Transverse colon (tissue), 4 donors: ENCODE measurements around the gene RD3L. TPM values are rescaled to one million over a fixed set of nuclear protein-coding genes. Genes with fewer than 3 reads are reported as not detected.

Experiments used
- DNase-seq: peaks from one replicate; pipeline ENCODE4 v3.0.0-alpha.2; 2019
- H3K27ac ChIP-seq, 4 donors: fragments of 200-600 bp; sonication (generic); 2 replicates each; pipeline ENCODE4 v1.5.1; 2016 to 2018; ENCODE audit warnings: inconsistent platforms in 4 of 4
- H3K27me3 ChIP-seq: fragments of 200-600 bp; sonication (generic); 2 replicates; pipeline ENCODE4 v1.5.1; 2017; ENCODE audit warnings: inconsistent platforms
- H3K36me3 ChIP-seq, 4 donors: fragments of 200-600 bp; sonication (generic); 2 replicates each; pipeline ENCODE4 v1.5.1; 2017 to 2019; ENCODE audit warnings: inconsistent platforms in 4 of 4
- H3K4me1 ChIP-seq, 4 donors: fragments of 200-600 bp; sonication (generic); 2 replicates each; pipeline ENCODE4 v1.5.1; 2017 to 2020; ENCODE audit warnings: inconsistent platforms in 4 of 4
- H3K4me3 ChIP-seq, 4 donors: fragments of 200-600 bp; sonication (generic); 1 replicate in 1 of 4; 2 replicates in 3 of 4; pipeline versions ENCODE4 v1.5.1 to v1.6.1; 2017 to 2019; ENCODE audit warnings: inconsistent platforms in 4 of 4
- H3K9me3 ChIP-seq, 2 donors: fragments of 200-600 bp; sonication (generic); 2 replicates each; pipeline ENCODE4 v1.5.1; 2017 to 2019; ENCODE audit warnings: inconsistent platforms in 2 of 2
- EP300 ChIP-seq: sonication (generic); formaldehyde crosslinking; IDR thresholded peaks from one replicate; pipeline ENCODE4 v1.6.1; 2017; ENCODE audit warnings: antibody characterized with exemption, low read depth
- POLR2A ChIP-seq: fragments of 450-650 bp; IDR thresholded peaks from one replicate; pipeline ENCODE4 v1.6.1; 2016; ENCODE audit warnings: antibody characterized with exemption, mild to moderate bottlenecking, moderate library complexity
- POLR2AphosphoS5 ChIP-seq, 3 donors: sonication (generic); formaldehyde crosslinking; IDR thresholded peaks; one replicate each; pipeline ENCODE4 v1.6.1; 2016; ENCODE audit warnings: antibody characterized with exemption in 3 of 3
- WGBS, 2 donors: methylation state at CpG; one replicate each; pipeline ENCODE4 v1.1.5; 2018; ENCODE audit warnings: low coverage in 1 of 2; 5-methylcytosine and 5-hydroxymethylcytosine counted together
- in situ Hi-C, 4 donors: fragments of 200-750 bp; cut with MboI; loops; one replicate each; pipeline versions ENCODE4 v1.15.0 to v1.15.1; 2017; ENCODE audit warnings: low sequenced_read_pairs in 3 of 4, low pct_ligation_motif_present in 1 of 4, low pct_unique_long_range_greater_than_20kb in 1 of 4
- intact Hi-C: fragments of 100-400 bp; cut with DNase I; formaldehyde crosslinking; loops from one replicate; pipeline ENCODE4 v1.15.1; 2023; ENCODE audit warnings: low total_unique reads
- total RNA-seq, 4 donors: library from RNA; depleted of rRNA; stranded (reverse); fragments of >200 nt; gene quantifications; one replicate each; pipeline ENCODE4 v1.1.0, GENCODE V29; 2016
- TF ChIP-seq, protein P1 (sequence below), 5 experiments: fragments of 200-600 bp in 3 of 5; fragments of 450-650 bp in 2 of 5; sonication (generic) in 3 of 5; IDR thresholded peaks; 1 replicate in 2 of 5; 2 replicates in 3 of 5; pipeline ENCODE4 v1.5.1; 2016 to 2017; ENCODE audit warnings: antibody characterized with exemption in 5 of 5, inconsistent platforms in 3 of 5, mild to moderate bottlenecking in 2 of 5, moderate library complexity in 1 of 5

The RD3L gene
- total RNA-seq, 4 donors from 2014 or later: not detected

DNA sequence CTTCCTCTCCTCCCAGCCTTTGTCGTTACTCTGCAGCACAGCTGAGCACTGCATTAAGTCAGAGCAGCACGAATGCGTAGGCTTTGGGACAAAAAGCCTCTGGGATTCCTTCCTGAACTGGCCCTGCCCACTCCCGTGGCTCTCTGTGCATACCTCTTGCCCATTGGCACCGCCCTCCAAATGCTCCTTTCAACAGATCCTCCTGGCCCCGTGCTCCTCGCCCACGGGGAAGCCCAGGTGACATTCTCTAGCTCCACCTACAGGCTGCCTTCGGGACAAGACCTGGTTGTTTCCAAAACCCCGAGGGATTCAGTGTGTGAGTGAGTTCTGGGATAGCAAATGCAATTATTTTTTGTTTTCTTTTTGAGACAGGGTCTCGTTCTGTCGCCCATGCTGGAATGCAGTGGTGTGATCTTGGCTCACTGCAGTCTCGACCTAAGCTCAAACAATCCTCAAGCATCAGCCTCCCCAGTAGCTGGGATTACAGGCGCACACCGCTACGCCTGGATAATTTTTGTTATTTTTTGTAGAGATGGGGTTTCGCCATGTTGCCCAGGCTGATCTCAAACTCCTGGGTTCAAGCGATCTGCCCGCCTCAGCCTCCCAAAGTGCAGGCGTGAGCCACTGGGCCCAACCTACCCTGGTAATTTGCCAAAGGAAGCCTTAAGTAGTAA, 31.9 kb downstream of the RD3L start:
- H3K4me1 ChIP-seq: peaks cover 0 to 11% (median 7%) of the 10 kb centered on the region in 4 donors
- H3K27me3 ChIP-seq: no peaks in the 10 kb centered on the region
- intact Hi-C loops (loop anchor here (2.0 to 5.0 kb wide), 2 partner anchors 102 to 1838 kb away; no protein-coding TSS in a partner anchor), in situ Hi-C loops (loop anchor here (5.0 to 25.0 kb wide), 4 partner anchors 96 to 323 kb away; no protein-coding TSS in a partner anchor)
- TF ChIP-seq, protein P1, sequence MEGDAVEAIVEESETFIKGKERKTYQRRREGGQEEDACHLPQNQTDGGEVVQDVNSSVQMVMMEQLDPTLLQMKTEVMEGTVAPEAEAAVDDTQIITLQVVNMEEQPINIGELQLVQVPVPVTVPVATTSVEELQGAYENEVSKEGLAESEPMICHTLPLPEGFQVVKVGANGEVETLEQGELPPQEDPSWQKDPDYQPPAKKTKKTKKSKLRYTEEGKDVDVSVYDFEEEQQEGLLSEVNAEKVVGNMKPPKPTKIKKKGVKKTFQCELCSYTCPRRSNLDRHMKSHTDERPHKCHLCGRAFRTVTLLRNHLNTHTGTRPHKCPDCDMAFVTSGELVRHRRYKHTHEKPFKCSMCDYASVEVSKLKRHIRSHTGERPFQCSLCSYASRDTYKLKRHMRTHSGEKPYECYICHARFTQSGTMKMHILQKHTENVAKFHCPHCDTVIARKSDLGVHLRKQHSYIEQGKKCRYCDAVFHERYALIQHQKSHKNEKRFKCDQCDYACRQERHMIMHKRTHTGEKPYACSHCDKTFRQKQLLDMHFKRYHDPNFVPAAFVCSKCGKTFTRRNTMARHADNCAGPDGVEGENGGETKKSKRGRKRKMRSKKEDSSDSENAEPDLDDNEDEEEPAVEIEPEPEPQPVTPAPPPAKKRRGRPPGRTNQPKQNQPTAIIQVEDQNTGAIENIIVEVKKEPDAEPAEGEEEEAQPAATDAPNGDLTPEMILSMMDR (IDR thresholded peaks at IDR 0.05): peak; percentile 83 to 88 (median 83)
- TF ChIP-seq POLR2AphosphoS5 (IDR thresholded peaks at IDR 0.05): no peak
- no peaks in the 10 kb centered on the region for H3K9me3 ChIP-seq
- peak overlapping the region in 3 of 4 donors; percentile 38 to 53 (median 40) for H3K27ac ChIP-seq
- peaks cover 0 to 28% (median 13%) of the 10 kb centered on the region in 4 donors for H3K36me3 ChIP-seq
- WGBS, 2 donors: 0 to 27% methylated on average over 4 to 20 of the region's 20 CpGs
- H3K4me3 ChIP-seq: peak overlapping the region in 1 of 4 donors; percentile 16
- DNase-seq: peak; percentile 89

- Histone ChIP-seq H3K36me3 (peaks cover 0 to 28% (median 13%) of the 10 kb centered on the region in 4 donors), H3K4me3 (peak overlapping the region in 1 of 4 donors; percentile 16), H3K4me1 (peaks cover 0 to 11% (median 7%) of the 10 kb centered on the region in 4 donors), H3K27ac (peak overlapping the region in 3 of 4 donors; percentile 38 to 53 (median 40)), H3K27me3 (no peaks in the 10 kb centered on the region), H3K9me3 (no peaks in the 10 kb centered on the region)
- in situ Hi-C loops (loop anchor here (5.0 to 25.0 kb wide), 4 partner anchors 95 to 322 kb away; no protein-coding TSS in a partner anchor), intact Hi-C loops (loop anchor here (2.0 to 5.0 kb wide), 2 partner anchors 101 to 1837 kb away; no protein-coding TSS in a partner anchor)
- TF ChIP-seq, protein P1 (IDR thresholded peaks at IDR 0.05): no peak
- TF ChIP-seq POLR2A (no peak), EP300 (no peak), POLR2AphosphoS5 (IDR thresholded peaks at IDR 0.05) (no peak)
- 80 to 87% methylated on average over 3 to 26 of the region's 26 CpGs for WGBS, 2 donors
- DNase-seq: no peak
These were observed 32.6 kb downstream of the RD3L start for GRCh38 chr14:103909531-103910261.

DNA sequence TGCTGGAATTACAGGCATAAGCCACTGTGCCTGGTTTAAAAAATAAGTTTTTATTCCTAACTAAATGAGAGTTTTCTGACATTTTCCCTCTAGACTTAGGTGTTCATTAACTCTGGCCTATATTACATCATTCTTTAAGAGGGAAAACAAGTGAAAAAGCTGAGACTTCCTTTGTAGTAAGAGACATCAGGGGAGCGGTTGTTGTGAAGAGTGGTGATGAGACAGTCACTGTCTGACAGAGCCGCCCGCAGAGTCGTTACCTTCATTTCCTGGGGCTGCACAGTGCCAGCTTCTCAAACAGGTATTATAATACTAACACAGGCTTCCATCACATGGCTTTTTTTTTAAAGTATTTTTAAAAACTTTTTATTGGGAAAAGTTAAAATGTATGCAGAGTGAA, 33.7 kb downstream of the RD3L start:
- no peak for TF ChIP-seq POLR2AphosphoS5 (IDR thresholded peaks at IDR 0.05)
- TF ChIP-seq EP300: no peak
- TF ChIP-seq POLR2A: no peak
- TF ChIP-seq, protein P1 (IDR thresholded peaks at IDR 0.05): no peak
- no peak overlapping the region for H3K4me3 ChIP-seq
- H3K27ac ChIP-seq: no peak overlapping the region
- no peak for DNase-seq
- H3K4me1 ChIP-seq: peaks cover 0 to 11% (median 7%) of the 10 kb centered on the region in 4 donors
- H3K36me3 ChIP-seq: peaks cover 0 to 20% (median 8%) of the 10 kb centered on the region in 4 donors
- 95 to 100% methylated on average over 1 to 4 of the region's 4 CpGs for WGBS, 2 donors
- in situ Hi-C loops: loop anchor here in 1 of 4 donors (25.0 kb wide), 1 partner anchor 321 kb away; no protein-coding TSS in a partner anchor
- H3K9me3 ChIP-seq: no peaks in the 10 kb centered on the region
- intact Hi-C loops: no loop called here
- no peaks in the 10 kb centered on the region for H3K27me3 ChIP-seq

GRCh38 chr14:103905842-103906456, 36.4 kb downstream of the RD3L start:
- Histone ChIP-seq H3K27ac (no peak overlapping the region), H3K27me3 (no peaks in the 10 kb centered on the region), H3K4me1 (peaks cover 0 to 11% (median 10%) of the 10 kb centered on the region in 4 donors), H3K9me3 (no peaks in the 10 kb centered on the region), H3K36me3 (no peaks in the 10 kb centered on the region), H3K4me3 (no peak overlapping the region)
- intact Hi-C loops (no loop called here), in situ Hi-C loops (loop anchor here in 1 of 4 donors (25.0 kb wide), 1 partner anchor 319 kb away; no protein-coding TSS in a partner anchor)
- TF ChIP-seq, protein P1 (IDR thresholded peaks at IDR 0.05): no peak
- TF ChIP-seq POLR2A (no peak), POLR2AphosphoS5 (IDR thresholded peaks at IDR 0.05) (no peak), EP300 (no peak)
- DNase-seq: no peak
- WGBS, 2 donors: 50 to 66% methylated on average over 4 to 22 of the region's 22 CpGs
